H1 (cell line): Measurements from ENCODE around the gene TACR2. TPM values are rescaled to one million over a fixed set of nuclear protein-coding genes. Genes with fewer than 3 reads are reported as not detected.

ENCODE experiments used
- CTCF ChIA-PET: fragments of 300-600 bp; sonication (Branson Sonifier 250); formaldehyde crosslinking; loops from one replicate; lab custom pipeline; 2021; ENCODE audit not compliant: partially characterized antibody; lab: Charles Lee
- POLR2A ChIA-PET: fragments of 300-600 bp; sonication (Branson Sonifier 250); formaldehyde crosslinking; loops from one replicate; lab custom pipeline; 2021; ENCODE audit warnings: inconsistent platforms; ENCODE audit not compliant: partially characterized antibody; lab: Charles Lee
- DNase-seq, 2 experiments: peaks; one replicate each; pipeline versions ENCODE4 v3.0.0 to v3.0.0-alpha.2; 2010 to 2022; ENCODE audit warnings: low spot score in 2 of 2, low read depth in 1 of 2, mixed read lengths in 1 of 2
- FAIRE-seq: peaks from 2 replicates; lab custom pipeline; 2011; peaks lifted over from hg19 to GRCh38; lab: Jason Lieb, UNC
- H2AFZ ChIP-seq: 2 replicates; pipeline ENCODE4 v1.8.1; 2012; ENCODE audit warnings: low read length, inconsistent platforms
- H2AK5ac ChIP-seq: 2 replicates; pipeline ENCODE4 v1.6.1; 2013; ENCODE audit warnings: low read depth, low read length
- H2BK120ac ChIP-seq: replicated peaks from 2 replicates; pipeline ENCODE3; 2013; ENCODE audit warnings: low read depth, low read length, inconsistent platforms
- H2BK12ac ChIP-seq: 2 replicates; pipeline ENCODE4 v1.6.1; 2013; ENCODE audit warnings: low read depth, low read length
- H2BK15ac ChIP-seq: 2 replicates; pipeline ENCODE4 v1.6.1; 2013; ENCODE audit warnings: low read length
- H2BK20ac ChIP-seq: 2 replicates; pipeline ENCODE4 v1.6.1; 2013; ENCODE audit warnings: low read length
- H2BK5ac ChIP-seq: 2 replicates; pipeline ENCODE4 v1.6.1; 2013; ENCODE audit warnings: low read depth, low read length
- H3K14ac ChIP-seq: 2 replicates; pipeline ENCODE4 v1.6.1; 2013; ENCODE audit warnings: inconsistent platforms; ENCODE audit not compliant: insufficient read length
- H3K18ac ChIP-seq: 2 replicates; pipeline ENCODE4 v1.6.1; 2013; ENCODE audit warnings: low read length; ENCODE audit errors: extremely low read depth
- H3K23ac ChIP-seq: 2 replicates; pipeline ENCODE4 v1.6.1; 2013; ENCODE audit warnings: inconsistent platforms; ENCODE audit not compliant: insufficient read length
- H3K23me2 ChIP-seq: 2 replicates; pipeline ENCODE4 v1.6.1; 2013; ENCODE audit warnings: low read depth, low read length
- H3K27ac ChIP-seq: 2 replicates; pipeline ENCODE4 v1.6.1; 2011; ENCODE audit warnings: low read depth, low read length, inconsistent platforms
- H3K27me3 ChIP-seq, 4 experiments: replicated peaks in 1 of 4; 1 replicate in 1 of 4; 2 replicates in 3 of 4; pipeline versions ENCODE4 v1.6.1 to v1.8.1; 2011 to 2013; ENCODE audit warnings: low read length in 3 of 4, mild to moderate bottlenecking in 3 of 4, inconsistent platforms in 2 of 4, mixed read lengths in 2 of 4, moderate library complexity in 1 of 4; ENCODE audit not compliant: control insufficient read depth in 3 of 4, insufficient read depth in 3 of 4; ENCODE audit errors: extremely low read depth in 1 of 4
- H3K36me3 ChIP-seq, 4 experiments: 2 replicates each; pipeline versions ENCODE4 v1.6.1 to v1.8.1; 2011 to 2013; ENCODE audit warnings: mild to moderate bottlenecking in 4 of 4, low read length in 3 of 4, moderate library complexity in 2 of 4, control low read depth in 1 of 4, inconsistent platforms in 1 of 4; ENCODE audit not compliant: insufficient read depth in 4 of 4, control insufficient read depth in 2 of 4
- H3K4ac ChIP-seq: replicated peaks from 2 replicates; pipeline ENCODE3; 2013; ENCODE audit warnings: low read length, low read depth, mixed read lengths, inconsistent platforms; ENCODE audit not compliant: insufficient read length
- H3K4me1 ChIP-seq, 4 experiments: replicated peaks in 1 of 4; 1 replicate in 1 of 4; 2 replicates in 3 of 4; pipeline versions ENCODE4 v1.6.1 to v1.8.1; 2011 to 2013; ENCODE audit warnings: low read length in 3 of 4, inconsistent platforms in 2 of 4, mixed read lengths in 1 of 4; ENCODE audit not compliant: insufficient read depth in 4 of 4, control insufficient read depth in 3 of 4
- H3K4me2 ChIP-seq, 2 experiments: 2 replicates each; pipeline versions ENCODE4 v1.6.1 to v1.8.1; 2011 to 2013; ENCODE audit warnings: low read depth in 2 of 2, low read length in 2 of 2, control low read depth in 1 of 2, inconsistent platforms in 1 of 2, mild to moderate bottlenecking in 1 of 2; ENCODE audit not compliant: insufficient read depth in 1 of 2
- H3K4me3 ChIP-seq, 4 experiments: fragments of 200-600, 300-600 bp in 1 of 4; sonication (generic), shearing (Covaris generic), sonication (Bioruptor Twin) in 1 of 4; 2 replicates each; pipeline versions ENCODE4 v1.5.1 to v1.8.1; 2011 to 2016; ENCODE audit warnings: low read length in 4 of 4, low read depth in 3 of 4, control low read depth in 2 of 4, inconsistent platforms in 2 of 4, mild to moderate bottlenecking in 2 of 4, mixed read lengths in 1 of 4, moderate library complexity in 1 of 4; ENCODE audit not compliant: insufficient read depth in 2 of 4; ENCODE audit errors: extremely low read depth in 1 of 4
- H3K56ac ChIP-seq: replicated peaks from 2 replicates; pipeline ENCODE3; 2013; ENCODE audit warnings: low read depth, mild to moderate bottlenecking, mixed read lengths, low read length, inconsistent platforms; ENCODE audit not compliant: insufficient read length
- H3K79me1 ChIP-seq: 2 replicates; pipeline ENCODE4 v1.6.1; 2013; ENCODE audit warnings: low read depth, low read length, control low read depth
- H3K79me2 ChIP-seq, 2 experiments: 2 replicates each; pipeline versions ENCODE4 v1.6.1 to v1.8.1; 2012 to 2013; ENCODE audit warnings: low read length in 2 of 2, mild to moderate bottlenecking in 2 of 2, inconsistent platforms in 1 of 2; ENCODE audit not compliant: insufficient read depth in 2 of 2, control insufficient read depth in 1 of 2
- H3K9ac ChIP-seq, 4 experiments: replicated peaks in 1 of 4; 1 replicate in 1 of 4; 2 replicates in 3 of 4; pipeline versions ENCODE4 v1.6.1 to v1.8.1; 2011 to 2013; ENCODE audit warnings: low read depth in 3 of 4, low read length in 3 of 4, control low read depth in 2 of 4, mild to moderate bottlenecking in 2 of 4, moderate library complexity in 2 of 4, inconsistent platforms in 1 of 4; ENCODE audit errors: extremely low read depth in 1 of 4
- H3K9me3 ChIP-seq, 2 experiments: 2 replicates each; pipeline versions ENCODE4 v1.6.1 to v1.8.1; 2012 to 2013; ENCODE audit warnings: mild to moderate bottlenecking in 2 of 2, moderate library complexity in 2 of 2, control low read depth in 1 of 2, inconsistent platforms in 1 of 2, low read depth in 1 of 2, low read length in 1 of 2, mixed read lengths in 1 of 2; ENCODE audit not compliant: insufficient read depth in 2 of 2
- H4K20me1 ChIP-seq, 2 experiments: replicated peaks in 1 of 2; 2 replicates each; pipeline versions ENCODE3 to v1.8.1; 2011 to 2013; ENCODE audit warnings: inconsistent platforms in 2 of 2, low read length in 2 of 2, mild to moderate bottlenecking in 1 of 2; ENCODE audit not compliant: insufficient read depth in 2 of 2, control insufficient read depth in 1 of 2
- H4K5ac ChIP-seq: 2 replicates; pipeline ENCODE4 v1.6.1; 2013; ENCODE audit warnings: low read length, low read depth, mixed read lengths, inconsistent platforms; ENCODE audit not compliant: insufficient read length
- H4K8ac ChIP-seq: 2 replicates; pipeline ENCODE4 v1.8.0; 2013; ENCODE audit warnings: mild to moderate bottlenecking, moderate library complexity, low read length, inconsistent platforms; ENCODE audit not compliant: insufficient read depth; ENCODE audit errors: extremely low read depth
- H4K91ac ChIP-seq: replicated peaks from 2 replicates; pipeline ENCODE3; 2013; ENCODE audit warnings: low read length, mixed read lengths, inconsistent platforms; ENCODE audit not compliant: insufficient read length
- ASH2L ChIP-seq: fragments of 200-600, 300-600 bp; sonication (generic); IDR thresholded peaks from one replicate; pipeline ENCODE4 v1.7.1; 2017; ENCODE audit warnings: low read length
- BACH1 ChIP-seq: IDR thresholded peaks from 2 replicates; pipeline ENCODE4 v1.6.1; 2012; ENCODE audit warnings: low read length, improper control_type of control experiment
- CTBP2 ChIP-seq: IDR thresholded peaks from 2 replicates; pipeline ENCODE4 v1.7.0; 2011; ENCODE audit warnings: borderline replicate concordance, mild to moderate bottlenecking, moderate library complexity, mixed read lengths, low read length; ENCODE audit not compliant: insufficient read depth, insufficient read length
- GABPA ChIP-seq: IDR thresholded peaks from 2 replicates; pipeline ENCODE4 v1.6.1; 2011; ENCODE audit warnings: mild to moderate bottlenecking, low read length, moderate library complexity, borderline replicate concordance; ENCODE audit not compliant: insufficient read depth
- HDAC2 ChIP-seq, 2 experiments: fragments of 300-600 bp in 1 of 2; sonication (generic) in 1 of 2; IDR thresholded peaks; 2 replicates each; pipeline ENCODE4 v1.6.1; 2011 to 2012; ENCODE audit warnings: low read depth in 2 of 2, low read length in 2 of 2, mild to moderate bottlenecking in 2 of 2, moderate library complexity in 2 of 2, borderline replicate concordance in 1 of 2, inconsistent platforms in 1 of 2
- JUN ChIP-seq: IDR thresholded peaks from 2 replicates; pipeline ENCODE4 v1.6.1; 2011; ENCODE audit warnings: low read depth, mild to moderate bottlenecking, improper control_type of control experiment, low read length
- JUND ChIP-seq: IDR thresholded peaks from 2 replicates; pipeline ENCODE4 v1.6.1; 2011; ENCODE audit warnings: mild to moderate bottlenecking, improper control_type of control experiment, low read length
- KDM1A ChIP-seq: fragments of 200-600, 300-600 bp; sonication (generic); IDR thresholded peaks from 2 replicates; pipeline ENCODE4 v1.7.1; 2016; ENCODE audit warnings: mild to moderate bottlenecking, low read length, borderline replicate concordance
- POLR2AphosphoS5 ChIP-seq: IDR thresholded peaks from 2 replicates; pipeline ENCODE4 v1.6.1; 2011; ENCODE audit warnings: low read depth, low read length
- RBBP5 ChIP-seq: IDR thresholded peaks from 2 replicates; pipeline ENCODE4 v1.7.1; 2012; ENCODE audit warnings: low read depth, mild to moderate bottlenecking, inconsistent platforms, low read length, moderate library complexity, borderline replicate concordance
- RNF2 ChIP-seq: fragments of 200-900, 300-1000 bp; sonication (generic); IDR thresholded peaks from 2 replicates; pipeline ENCODE4 v1.7.1; 2016; ENCODE audit warnings: borderline replicate concordance, low read depth, mild to moderate bottlenecking, antibody characterized with exemption, low read length; ENCODE audit not compliant: poor library complexity, severe bottlenecking; ENCODE audit errors: missing control alignments
- SP2 ChIP-seq: IDR thresholded peaks from 2 replicates; pipeline ENCODE4 v1.6.1; 2012; ENCODE audit warnings: mild to moderate bottlenecking, low read length, inconsistent platforms
- TEAD4 ChIP-seq: IDR thresholded peaks from 2 replicates; pipeline ENCODE4 v1.6.1; 2012; ENCODE audit warnings: low read depth, low read length, inconsistent platforms, mixed read lengths
- YY1 ChIP-seq: IDR thresholded peaks from 2 replicates; pipeline ENCODE4 v1.6.1; 2011; ENCODE audit warnings: low read depth, mild to moderate bottlenecking, low read length
- WGBS, 2 experiments: shearing (Covaris generic) in 1 of 2; methylation state at CpG; one replicate each; pipeline versions ENCODE4 v1.1.6 to v1.1.7; 2013 to 2015; ENCODE audit warnings: low lambda C conversion rate in 2 of 2, mixed read lengths in 2 of 2, inconsistent platforms in 1 of 2, low coverage in 1 of 2, missing lambda C conversion rate in 1 of 2; ENCODE audit not compliant: insufficient replicate concordance in 2 of 2, insufficient coverage in 1 of 2, insufficient read length in 1 of 2; ENCODE audit errors: extremely low coverage in 1 of 2, missing lambda C conversion rate in 1 of 2; 5-methylcytosine and 5-hydroxymethylcytosine counted together
- polyA plus RNA-seq, 7 experiments: library from polyadenylated mRNA; depleted of rRNA in 3 of 7; stranded (reverse) in 5 of 7; unstranded in 2 of 7; fragments of >200 nt in 5 of 7; fragments of 200-250 nt in 2 of 7; gene quantifications; 1 replicate in 5 of 7; 2 replicates in 1 of 7; 4 replicates in 1 of 7; pipeline versions ENCODE4 v1.2.1 to v1.2.3, GENCODE V29; 2011 to 2013; ENCODE audit warnings: missing spikeins in 2 of 7, mixed read lengths in 2 of 7
- total RNA-seq: library from RNA; stranded (reverse); fragmentation: NEBNext Ultra II Directional; extraction: Animal tissue kit (Norgen Biotek cat#: 25700); gene quantifications from 2 replicates; pipeline ENCODE4 v1.2.1, GENCODE V29; 2021

Gene TACR2
- total and polyA plus RNA-seq, 2 of the 8 experiments (the other 6 are each of a cell fraction or from before 2014, with no cell fraction given) = 0.06 TPM; not detected in 1

- Histone ChIP-seq H3K14ac (no peak overlapping the region), H2BK15ac (no peak overlapping the region), H3K79me2 (no peaks in the 10 kb centered on the region; a peak in 1 of 4 replicates), H4K8ac (no peak overlapping the region), H3K23ac (no peak overlapping the region), H2BK12ac (no peak overlapping the region), H2AK5ac (0 out of 2 replicates have a peak overlapping the region, but pooled peaks have one; percentile 54), H3K79me1 (peaks cover 6% of the 10 kb centered on the region), H4K5ac (no peak overlapping the region), H3K27ac (no peak overlapping the region; the same call in 1 of the 2 replicates), H2BK120ac (no peak overlapping the region), H2AFZ (no peak overlapping the region), H3K9ac (no peak overlapping the region), H3K4ac (no peak overlapping the region), H3K36me3 (peaks cover 15 to 45% (median 32%) of the 10 kb centered on the region in 4 experiments), H3K27me3 (no peaks in the 10 kb centered on the region), H3K23me2 (no peaks in the 10 kb centered on the region), H3K56ac (no peak overlapping the region), H3K4me3 (no peak overlapping the region), H3K9me3 (no peaks in the 10 kb centered on the region), H2BK5ac (0 out of 2 replicates have a peak overlapping the region, but pooled peaks have one; percentile 30), H4K20me1 (no peaks in the 10 kb centered on the region), H3K18ac (no peak overlapping the region), H4K91ac (no peak overlapping the region), H2BK20ac (no peak overlapping the region), H3K4me1 (peaks cover 0 to 20% (median 12%) of the 10 kb centered on the region in 4 experiments; a peak in 6 of 7 replicates), H3K4me2 (no peak overlapping the region)
- ChIA-PET CTCF (interaction anchor here (1.1 to 5.0 kb wide), 8 partner anchors 8 to 104 kb away, joined by 3 to 42 read pairs (median 5); no protein-coding TSS in a partner anchor), POLR2A (interaction anchor here (1.1 to 1.5 kb wide), 5 partner anchors 8 to 33 kb away, joined by 3 to 6 read pairs (median 3); no protein-coding TSS in a partner anchor)
- 95% methylated on average over 2 of the region's 2 CpGs; no CpG with 5 or more reads in 1 of the 2 experiments for WGBS, 2 experiments
- FAIRE-seq (no peak), DNase-seq (no peak)
- TF ChIP-seq RNF2 (no peak), RBBP5 (no peak), GABPA (no peak), ASH2L (no peak), BACH1 (no peak), SP2 (no peak), KDM1A (no peak), HDAC2 (IDR thresholded peaks at IDR 0.05; ENCODE audit: borderline replicate concordance in 1 of 2, low read depth in 2 of 2, low read length in 2 of 2) (no peak), TEAD4 (no peak), JUND (no peak), POLR2AphosphoS5 (no peak), JUN (no peak), CTBP2 (no peak), YY1 (no peak)
Observed at GRCh38 chr10:69374931-69375306, 41.8 kb downstream of the TACR2 start.
